Esophagus muscularis mucosa (tissue), 4 donors: Measurements from ENCODE around the gene HSD11B2. TPM values are rescaled to one million over a fixed set of nuclear protein-coding genes. Genes with fewer than 3 reads are reported as not detected.

ENCODE experiments used
- DNase-seq: peaks from one replicate; pipeline ENCODE4 v3.0.0-alpha.2; 2017; ENCODE audit errors: extremely low spot score
- H3K27ac ChIP-seq, 4 donors: fragments of 200-600 bp; sonication (generic); replicated peaks in 1 of 4; 1 replicate in 3 of 4; 2 replicates in 1 of 4; pipeline ENCODE4 v1.5.1; 2016 to 2019; ENCODE audit warnings: mild to moderate bottlenecking in 1 of 4
- H3K27me3 ChIP-seq, 4 donors: fragments of 200-600 bp; sonication (generic); one replicate each; pipeline versions ENCODE4 v1.5.1 to v1.6.0; 2016 to 2019
- H3K36me3 ChIP-seq, 4 donors: fragments of 200-600 bp; sonication (generic); one replicate each; pipeline ENCODE4 v1.5.1; 2016 to 2019
- H3K4me1 ChIP-seq, 4 donors: fragments of 200-600 bp; sonication (generic); one replicate each; pipeline ENCODE4 v1.5.1; 2016 to 2019
- H3K4me3 ChIP-seq, 4 donors: fragments of 200-600 bp; sonication (generic); 1 replicate in 2 of 4; 2 replicates in 2 of 4; pipeline ENCODE4 v1.5.1; 2016 to 2019; ENCODE audit warnings: mild to moderate bottlenecking in 4 of 4, moderate library complexity in 1 of 4
- H3K9me3 ChIP-seq, 4 donors: fragments of 200-600 bp; sonication (generic); 1 replicate in 3 of 4; 2 replicates in 1 of 4; pipeline ENCODE4 v1.5.1; 2016 to 2019
- CTCF ChIP-seq, 3 experiments: fragments of 200-600 bp in 2 of 3; fragments of 450-650 bp in 1 of 3; sonication (generic) in 2 of 3; IDR thresholded peaks; one replicate each; pipeline ENCODE4 v1.5.1; 2017 to 2019; ENCODE audit warnings: antibody characterized with exemption in 3 of 3, mild to moderate bottlenecking in 2 of 3, moderate library complexity in 1 of 3
- EP300 ChIP-seq: sonication (generic); formaldehyde crosslinking; IDR thresholded peaks from one replicate; pipeline ENCODE4 v1.6.1; 2017; ENCODE audit warnings: antibody characterized with exemption
- POLR2A ChIP-seq: fragments of 450-650 bp; IDR thresholded peaks from one replicate; pipeline ENCODE4 v1.6.1; 2017; ENCODE audit warnings: antibody characterized with exemption, moderate library complexity, mild to moderate bottlenecking, low read depth
- POLR2AphosphoS5 ChIP-seq, 2 donors: sonication (generic); formaldehyde crosslinking; IDR thresholded peaks; one replicate each; pipeline ENCODE4 v1.6.1; 2017; ENCODE audit warnings: antibody characterized with exemption in 2 of 2
- WGBS: methylation state at CpG from one replicate; pipeline ENCODE4 v1.1.5; 2018; 5-methylcytosine and 5-hydroxymethylcytosine counted together
- intact Hi-C: fragments of 100-400 bp; cut with DNase I; formaldehyde crosslinking; loops from one replicate; pipeline ENCODE4 v1.15.1; 2023
- total RNA-seq, 4 donors: library from RNA; depleted of rRNA; stranded (reverse); fragments of >200 nt; gene quantifications; one replicate each; pipeline versions ENCODE4 v1.1.0 to v1.2.1, GENCODE V29; 2016

Gene HSD11B2
- total RNA-seq, 4 donors from 2014 or later = 0.42 to 2.2 (median 1.1) TPM; not detected in 1

GRCh38 chr16:67426022-67426421 is 4.9 kb upstream of the HSD11B2 start:
- Histone ChIP-seq H3K27me3 (peaks cover 0 to 57% (median 0%) of the 10 kb centered on the region in 4 donors), H3K27ac (no peak overlapping the region), H3K9me3 (no peaks in the 10 kb centered on the region), H3K36me3 (no peaks in the 10 kb centered on the region), H3K4me1 (peaks cover 5 to 26% (median 21%) of the 10 kb centered on the region in 4 donors), H3K4me3 (no peak overlapping the region)
- TF ChIP-seq EP300 = no peak
- TF ChIP-seq POLR2A = no peak
- no peak for TF ChIP-seq POLR2AphosphoS5 (IDR thresholded peaks at IDR 0.05)
- TF ChIP-seq CTCF (IDR thresholded peaks at IDR 0.05) = no peak
- WGBS = 93% methylated on average over 5 of the region's 7 CpGs
- intact Hi-C loops = no loop called here
- DNase-seq = no peak

DNA sequence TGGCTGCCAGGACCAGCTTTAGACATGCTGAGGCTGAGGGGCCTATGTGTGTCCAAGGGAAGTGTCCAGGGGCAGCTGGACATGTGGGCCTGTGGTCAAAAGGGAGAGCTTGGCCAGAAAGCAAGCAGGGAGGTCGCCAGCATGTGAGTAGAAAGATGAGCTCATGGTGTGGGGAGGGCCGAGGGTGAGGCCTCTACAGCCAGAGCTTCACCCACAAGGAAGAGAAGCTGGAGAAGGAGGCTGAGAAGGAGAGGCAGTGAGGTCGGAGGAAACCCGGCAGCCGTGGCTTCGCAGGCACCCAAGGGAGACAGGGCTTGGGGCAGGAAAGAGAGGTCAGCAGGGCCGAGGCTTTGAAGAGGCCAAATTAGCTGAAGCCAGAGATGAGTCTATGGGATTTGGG is 4.0 kb upstream of the HSD11B2 start:
- no peak overlapping the region for H3K27ac ChIP-seq
- WGBS = 79% methylated on average over 7 of the region's 7 CpGs
- H3K36me3 ChIP-seq = no peaks in the 10 kb centered on the region
- no peaks in the 10 kb centered on the region for H3K9me3 ChIP-seq
- intact Hi-C loops = no loop called here
- no peak for DNase-seq
- H3K4me3 ChIP-seq = no peak overlapping the region
- H3K4me1 ChIP-seq = peaks cover 10 to 35% (median 28%) of the 10 kb centered on the region in 4 donors
- peaks cover 0 to 57% (median 0%) of the 10 kb centered on the region in 4 donors for H3K27me3 ChIP-seq
- TF ChIP-seq POLR2AphosphoS5 (IDR thresholded peaks at IDR 0.05) = no peak
- TF ChIP-seq EP300 = no peak
- TF ChIP-seq POLR2A = no peak
- no peak for TF ChIP-seq CTCF (IDR thresholded peaks at IDR 0.05)

DNA sequence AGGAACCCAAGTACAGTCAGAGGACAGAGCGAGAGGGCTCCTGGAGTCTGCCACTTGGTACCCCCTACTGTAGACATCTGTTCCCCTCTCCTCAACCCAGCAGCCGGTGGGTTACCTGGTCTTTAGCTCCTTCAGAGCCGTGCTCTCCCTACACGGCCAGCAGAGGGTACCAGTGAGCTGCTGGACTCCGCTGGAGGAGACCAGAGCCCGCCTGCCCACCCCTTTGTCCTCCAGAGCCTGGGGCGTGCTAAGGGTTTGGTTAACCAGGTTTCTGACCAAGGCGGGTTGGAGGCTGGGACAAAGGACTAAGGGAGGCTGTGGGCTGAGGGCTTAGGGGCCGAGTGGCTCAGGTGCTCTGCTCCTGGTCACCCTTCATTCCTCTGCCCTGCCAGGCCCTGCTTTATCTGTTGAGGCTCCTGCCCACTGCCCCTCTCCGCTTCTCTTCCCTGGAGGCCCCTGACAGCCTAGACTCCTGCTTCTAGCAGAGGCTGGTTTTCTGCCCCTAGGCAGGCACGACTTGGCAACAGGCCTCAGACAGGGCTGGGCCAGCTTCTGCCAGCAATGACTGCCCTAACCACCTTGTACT is 2.7 kb upstream of the HSD11B2 start:
- peaks cover 0 to 57% (median 0%) of the 10 kb centered on the region in 4 donors for H3K27me3 ChIP-seq
- no peak for DNase-seq
- no peak for TF ChIP-seq POLR2A
- peak; percentile 79 to 85 (median 84) for TF ChIP-seq CTCF (IDR thresholded peaks at IDR 0.05)
- H3K27ac ChIP-seq = no peak overlapping the region
- WGBS = 37% methylated on average over 6 of the region's 11 CpGs
- intact Hi-C loops = no loop called here
- H3K9me3 ChIP-seq = no peaks in the 10 kb centered on the region
- H3K4me3 ChIP-seq = no peak overlapping the region
- no peaks in the 10 kb centered on the region for H3K36me3 ChIP-seq
- peaks cover 10 to 43% (median 30%) of the 10 kb centered on the region in 4 donors for H3K4me1 ChIP-seq

DNA sequence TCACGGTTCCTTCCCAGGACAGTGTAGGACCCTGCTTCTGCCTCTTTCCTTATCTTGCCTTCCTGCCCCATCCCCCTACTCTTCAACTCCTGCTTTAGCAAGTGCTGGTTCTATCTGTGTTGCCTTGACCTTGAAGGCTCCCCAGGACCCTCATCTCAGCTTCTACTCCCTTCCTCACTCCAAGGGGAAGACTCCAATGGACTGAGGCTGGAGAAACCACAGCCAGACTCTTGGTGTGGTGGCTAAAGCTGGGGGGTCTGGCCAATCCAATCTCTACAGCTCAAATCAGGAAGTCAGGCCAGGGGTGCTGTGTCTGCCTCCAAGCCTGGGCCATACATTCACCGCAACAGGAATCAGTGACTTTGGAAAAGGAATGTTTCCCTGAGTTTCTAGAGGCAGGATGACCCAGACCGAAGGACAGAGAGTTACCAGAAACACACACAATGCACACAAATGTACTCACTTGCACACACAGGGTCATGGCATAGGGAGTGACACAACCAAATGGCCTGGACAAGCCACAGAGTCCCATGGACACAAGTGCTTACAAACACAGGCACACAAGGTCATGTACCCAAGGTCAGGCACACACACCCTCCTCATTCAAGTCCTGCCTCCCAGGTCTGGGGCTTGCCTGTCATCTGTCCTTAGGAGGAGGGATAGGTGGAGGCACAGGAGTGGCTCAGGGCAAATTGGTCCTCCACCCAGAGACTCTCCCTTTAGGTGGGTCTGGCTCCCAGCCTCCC is 1.7 kb upstream of the HSD11B2 start:
- no peaks in the 10 kb centered on the region for H3K36me3 ChIP-seq
- H3K27me3 ChIP-seq = peaks cover 0 to 57% (median 0%) of the 10 kb centered on the region in 4 donors
- no peak overlapping the region for H3K4me3 ChIP-seq
- no peak for DNase-seq
- intact Hi-C loops = no loop called here
- H3K4me1 ChIP-seq = peaks cover 10 to 43% (median 30%) of the 10 kb centered on the region in 4 donors
- TF ChIP-seq CTCF (IDR thresholded peaks at IDR 0.05) (no peak), EP300 (no peak), POLR2AphosphoS5 (IDR thresholded peaks at IDR 0.05) (no peak), POLR2A (no peak)
- no peak overlapping the region for H3K27ac ChIP-seq
- no peaks in the 10 kb centered on the region for H3K9me3 ChIP-seq
- 97% methylated on average over 3 of the region's 3 CpGs for WGBS
